ENCODE data around the gene NUMB. TPM values are rescaled to one million over a fixed set of nuclear protein-coding genes. Genes with fewer than 3 reads are reported as not detected.
"Not testable (repeated sequence)": the region's sequence is repeated elsewhere in the genome, so short reads cannot be mapped to it uniquely, and the experiment has no call there.

NUMB gene
- total RNA-seq, 2 donors from 2014 or later, result 45.1 to 55.0 TPM

GRCh38 chr14:73374218-73374617 lies 84.1 kb downstream of the NUMB start:
- Mint-ChIP-seq H3K9me3 (no peaks in the 10 kb centered on the region), H3K36me3 (ENCODE audit: low read depth) (no peaks in the 10 kb centered on the region), H3K4me3 (no peak overlapping the region), H3K27me3 (no peaks in the 10 kb centered on the region), H3K27ac (no peak overlapping the region), H3K4me1 (peaks cover 5% of the 10 kb centered on the region)
- no peak for ATAC-seq (replicated peaks)

GRCh38 chr14:73372529-73372928 lies 85.8 kb downstream of the NUMB start:
- H3K9me3 Mint-ChIP-seq, result no peaks in the 10 kb centered on the region
- H3K27me3 Mint-ChIP-seq, result no peaks in the 10 kb centered on the region
- no peak overlapping the region for H3K4me3 Mint-ChIP-seq
- H3K27ac Mint-ChIP-seq, result no peak overlapping the region
- peaks cover 5% of the 10 kb centered on the region for H3K4me1 Mint-ChIP-seq
- ATAC-seq (replicated peaks), result peak; percentile 77
- no peaks in the 10 kb centered on the region for H3K36me3 Mint-ChIP-seq (ENCODE audit: low read depth)

GRCh38 chr14:73370561-73370960 lies 87.8 kb downstream of the NUMB start:
- no peaks in the 10 kb centered on the region for H3K9me3 Mint-ChIP-seq
- no peak overlapping the region for H3K27ac Mint-ChIP-seq
- no peak overlapping the region for H3K4me3 Mint-ChIP-seq
- H3K4me1 Mint-ChIP-seq, result peaks cover 5% of the 10 kb centered on the region
- H3K27me3 Mint-ChIP-seq, result no peaks in the 10 kb centered on the region
- peaks cover 5% of the 10 kb centered on the region for H3K36me3 Mint-ChIP-seq (ENCODE audit: low read depth)
- ATAC-seq (replicated peaks), result no peak

GRCh38 chr14:73369428-73369827 lies 88.9 kb downstream of the NUMB start:
- peaks cover 5% of the 10 kb centered on the region for H3K4me1 Mint-ChIP-seq
- no peak for ATAC-seq (replicated peaks)

GRCh38 chr14:73368616-73369015 lies 89.7 kb downstream of the NUMB start:
- peaks cover 5% of the 10 kb centered on the region for H3K4me1 Mint-ChIP-seq
- no peak overlapping the region for H3K27ac Mint-ChIP-seq
- no peak for ATAC-seq (replicated peaks)
- peaks cover 11% of the 10 kb centered on the region for H3K36me3 Mint-ChIP-seq (ENCODE audit: low read depth)
- no peak overlapping the region for H3K4me3 Mint-ChIP-seq
- no peaks in the 10 kb centered on the region for H3K27me3 Mint-ChIP-seq
- H3K9me3 Mint-ChIP-seq, result no peaks in the 10 kb centered on the region

More at GRCh38 chr14:73369428-73369827, 88.9 kb downstream of the NUMB start:
- Mint-ChIP-seq H3K27ac (no peak overlapping the region), H3K4me3 (no peak overlapping the region), H3K36me3 (ENCODE audit: low read depth) (peaks cover 5% of the 10 kb centered on the region), H3K27me3 (no peaks in the 10 kb centered on the region), H3K9me3 (no peaks in the 10 kb centered on the region)

- Mint-ChIP-seq H3K27ac (no peak overlapping the region), H3K4me3 (no peak overlapping the region), H3K36me3 (ENCODE audit: low read depth) (peaks cover 18% of the 10 kb centered on the region), H3K9me3 (no peaks in the 10 kb centered on the region), H3K4me1 (no peaks in the 10 kb centered on the region), H3K27me3 (no peaks in the 10 kb centered on the region)
- ATAC-seq (replicated peaks), result no peak
Measured at GRCh38 chr14:73365727-73366126, 92.6 kb downstream of the NUMB start.

GRCh38 chr14:73364559-73364958 lies 93.8 kb downstream of the NUMB start:
- Mint-ChIP-seq H3K27me3 (no peaks in the 10 kb centered on the region), H3K36me3 (ENCODE audit: low read depth) (peaks cover 18% of the 10 kb centered on the region), H3K9me3 (no peaks in the 10 kb centered on the region), H3K27ac (no peak overlapping the region), H3K4me3 (no peak overlapping the region), H3K4me1 (no peaks in the 10 kb centered on the region)
- ATAC-seq (replicated peaks), result no peak

- Mint-ChIP-seq H3K27me3 (no peaks in the 10 kb centered on the region), H3K4me3 (no peak overlapping the region), H3K27ac (no peak overlapping the region), H3K9me3 (no peaks in the 10 kb centered on the region), H3K36me3 (ENCODE audit: low read depth) (peaks cover 48% of the 10 kb centered on the region), H3K4me1 (no peaks in the 10 kb centered on the region)
- no peak for ATAC-seq (replicated peaks)
Measured at GRCh38 chr14:73359445-73359844, 98.9 kb downstream of the NUMB start.

- no peaks in the 10 kb centered on the region for H3K4me1 Mint-ChIP-seq
- H3K27ac Mint-ChIP-seq, result no peak overlapping the region
- no peak for ATAC-seq (replicated peaks)
- H3K27me3 Mint-ChIP-seq, result no peaks in the 10 kb centered on the region
- H3K9me3 Mint-ChIP-seq, result no peaks in the 10 kb centered on the region
- peaks cover 47% of the 10 kb centered on the region for H3K36me3 Mint-ChIP-seq (ENCODE audit: low read depth)
- no peak overlapping the region for H3K4me3 Mint-ChIP-seq
Measured at GRCh38 chr14:73358187-73358586, 100.2 kb downstream of the NUMB start.

GRCh38 chr14:73349091-73349490 lies 109.3 kb downstream of the NUMB start:
- not testable (repeated sequence) for H3K27me3 Mint-ChIP-seq; H3K27ac Mint-ChIP-seq; H3K4me1 Mint-ChIP-seq; H3K4me3 Mint-ChIP-seq; H3K9me3 Mint-ChIP-seq; ATAC-seq (replicated peaks)
- H3K36me3 Mint-ChIP-seq (ENCODE audit: low read depth), result peaks cover 28% of the 10 kb centered on the region

GRCh38 chr14:73344319-73344718 lies 114.0 kb downstream of the NUMB start:
- no peak for ATAC-seq (replicated peaks)
- Mint-ChIP-seq H3K4me3 (no peak overlapping the region), H3K9me3 (no peaks in the 10 kb centered on the region), H3K27ac (no peak overlapping the region), H3K36me3 (ENCODE audit: low read depth) (no peaks in the 10 kb centered on the region), H3K4me1 (peaks cover 10% of the 10 kb centered on the region), H3K27me3 (no peaks in the 10 kb centered on the region)

GRCh38 chr14:73342670-73343069 lies 115.7 kb downstream of the NUMB start:
- H3K27ac Mint-ChIP-seq, result no peak overlapping the region
- H3K36me3 Mint-ChIP-seq (ENCODE audit: low read depth), result no peaks in the 10 kb centered on the region
- H3K27me3 Mint-ChIP-seq, result no peaks in the 10 kb centered on the region
- H3K9me3 Mint-ChIP-seq, result no peaks in the 10 kb centered on the region
- no peak for ATAC-seq (replicated peaks)
- H3K4me3 Mint-ChIP-seq, result no peak overlapping the region
- H3K4me1 Mint-ChIP-seq, result peaks cover 7% of the 10 kb centered on the region

GRCh38 chr14:73339846-73340595 lies 118.3 kb downstream of the NUMB start:
- Mint-ChIP-seq H3K27ac (peak overlapping the region; percentile 42), H3K36me3 (ENCODE audit: low read depth) (no peaks in the 10 kb centered on the region)

GRCh38 chr14:73339206-73339605 lies 119.1 kb downstream of the NUMB start:
- Mint-ChIP-seq H3K36me3 (ENCODE audit: low read depth) (no peaks in the 10 kb centered on the region), H3K27ac (no peak overlapping the region), H3K4me1 (peaks cover 6% of the 10 kb centered on the region), H3K4me3 (no peak overlapping the region), H3K9me3 (no peaks in the 10 kb centered on the region), H3K27me3 (no peaks in the 10 kb centered on the region)
- ATAC-seq (replicated peaks), result no peak

More at GRCh38 chr14:73339846-73340595, 118.3 kb downstream of the NUMB start:
- Mint-ChIP-seq H3K27me3 (no peaks in the 10 kb centered on the region), H3K9me3 (no peaks in the 10 kb centered on the region), H3K4me3 (no peak overlapping the region), H3K4me1 (peaks cover 6% of the 10 kb centered on the region)
- no peak for ATAC-seq (replicated peaks)

- peaks cover 6% of the 10 kb centered on the region for H3K4me1 Mint-ChIP-seq
- no peak overlapping the region for H3K4me3 Mint-ChIP-seq
- H3K27ac Mint-ChIP-seq, result no peak overlapping the region
- peaks cover 3% of the 10 kb centered on the region for H3K36me3 Mint-ChIP-seq (ENCODE audit: low read depth)
- H3K27me3 Mint-ChIP-seq, result no peaks in the 10 kb centered on the region
- H3K9me3 Mint-ChIP-seq, result no peaks in the 10 kb centered on the region
- ATAC-seq (replicated peaks), result no peak
Measured at GRCh38 chr14:73338551-73338950, 119.8 kb downstream of the NUMB start.

Measured in activated T-helper 17 cell treated with anti-CD3 and anti-CD28 coated beads, Interleukin-2, amount 50 U/mL, for 72 hours (primary cell).